KOPT-K1 (cell line): Measurements from ENCODE around the gene FBXO31.

Experiments used
- H3K27ac ChIP-seq: fragments of 200-600 bp; sonication (generic); 2 replicates; pipeline ENCODE4 v1.5.1; 2016; ENCODE audit warnings: antibody characterized with exemption, mild to moderate bottlenecking, low read depth, low read length; ENCODE audit not compliant: poor library complexity, severe bottlenecking
- H3K36me3 ChIP-seq: fragments of 200-600 bp; sonication (generic); 2 replicates; pipeline ENCODE4 v1.5.1; 2017; ENCODE audit warnings: antibody characterized with exemption, mild to moderate bottlenecking, low read length, moderate library complexity; ENCODE audit not compliant: insufficient read depth
- H3K9me3 ChIP-seq: fragments of 200-600 bp; sonication (generic); 2 replicates; pipeline ENCODE4 v1.5.1; 2017; ENCODE audit warnings: antibody characterized with exemption, low read length, mild to moderate bottlenecking; ENCODE audit not compliant: insufficient read depth, poor library complexity, severe bottlenecking

The FBXO31 gene

GRCh38 chr16:87416826-87417527 is 33.4 kb upstream of the FBXO31 start:
- Histone ChIP-seq H3K27ac (no peak overlapping the region), H3K36me3 (peaks cover 8% of the 10 kb centered on the region; the same call in 1 of the 2 replicates), H3K9me3 (no peaks in the 10 kb centered on the region)

DNA sequence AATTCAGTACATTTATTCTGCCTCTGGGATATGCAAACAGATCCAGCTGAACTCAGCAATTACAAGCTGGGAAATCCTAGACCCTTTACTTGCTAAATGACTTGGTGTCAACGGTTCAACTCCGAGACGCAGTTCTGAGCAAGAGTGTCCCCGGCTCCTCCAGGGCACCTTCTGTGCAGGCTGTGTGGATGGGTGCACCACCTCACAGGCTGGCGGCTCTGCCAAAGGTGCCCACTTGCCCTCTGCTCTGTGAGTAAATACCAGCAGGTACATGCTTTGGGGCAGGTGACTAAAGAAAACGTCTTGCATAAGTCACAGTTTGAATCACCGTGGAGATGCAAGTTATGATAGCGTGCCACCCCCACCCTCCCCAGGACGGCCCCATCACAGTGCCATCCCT is 31.9 kb upstream of the FBXO31 start:
- Histone ChIP-seq H3K27ac (no peak overlapping the region), H3K36me3 (peaks cover 8% of the 10 kb centered on the region; the same call in 1 of the 2 replicates), H3K9me3 (no peaks in the 10 kb centered on the region)

DNA sequence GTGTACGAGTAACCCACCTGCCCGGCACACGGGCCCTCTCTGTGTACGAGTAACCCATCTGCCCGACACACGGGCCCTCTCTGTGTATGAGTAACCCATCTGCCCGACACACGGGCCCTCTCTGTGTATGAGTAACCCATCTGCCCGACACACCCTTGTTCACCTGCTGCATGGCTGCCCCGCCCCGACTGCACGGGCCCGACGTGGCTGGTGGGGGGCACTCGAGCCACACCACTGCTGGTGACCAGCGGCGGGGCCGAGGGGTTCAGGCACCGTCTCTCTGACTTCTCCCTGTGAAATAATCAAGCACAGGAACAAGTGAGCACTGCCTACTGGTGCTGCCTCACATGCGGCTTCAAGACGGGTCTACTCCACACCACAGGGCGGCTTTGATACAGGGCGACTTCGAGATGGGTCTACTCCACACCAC is 30.7 kb upstream of the FBXO31 start:
- no peak overlapping the region for H3K27ac ChIP-seq
- peaks cover 8% of the 10 kb centered on the region; the same call in 1 of the 2 replicates for H3K36me3 ChIP-seq
- H3K9me3 ChIP-seq: no peaks in the 10 kb centered on the region

GRCh38 chr16:87412996-87413421 is 29.4 kb upstream of the FBXO31 start:
- no peaks in the 10 kb centered on the region for H3K9me3 ChIP-seq
- H3K27ac ChIP-seq: no peak overlapping the region
- peaks cover 8% of the 10 kb centered on the region; the same call in 1 of the 2 replicates for H3K36me3 ChIP-seq

- peaks cover 8% of the 10 kb centered on the region; the same call in 1 of the 2 replicates for H3K36me3 ChIP-seq
- H3K27ac ChIP-seq: no peak overlapping the region
- no peaks in the 10 kb centered on the region for H3K9me3 ChIP-seq
These were observed 28.9 kb upstream of the FBXO31 start for GRCh38 chr16:87412371-87412995.

GRCh38 chr16:87411375-87412271 is 28.0 kb upstream of the FBXO31 start:
- peaks cover 10% of the 10 kb centered on the region; the same call in 1 of the 2 replicates for H3K36me3 ChIP-seq
- no peaks in the 10 kb centered on the region for H3K9me3 ChIP-seq
- no peak overlapping the region for H3K27ac ChIP-seq

- Histone ChIP-seq H3K36me3 (peaks cover 13% of the 10 kb centered on the region; the same call in 1 of the 2 replicates), H3K9me3 (no peaks in the 10 kb centered on the region)
These were observed 27.4 kb upstream of the FBXO31 start for GRCh38 chr16:87410968-87411367.

DNA sequence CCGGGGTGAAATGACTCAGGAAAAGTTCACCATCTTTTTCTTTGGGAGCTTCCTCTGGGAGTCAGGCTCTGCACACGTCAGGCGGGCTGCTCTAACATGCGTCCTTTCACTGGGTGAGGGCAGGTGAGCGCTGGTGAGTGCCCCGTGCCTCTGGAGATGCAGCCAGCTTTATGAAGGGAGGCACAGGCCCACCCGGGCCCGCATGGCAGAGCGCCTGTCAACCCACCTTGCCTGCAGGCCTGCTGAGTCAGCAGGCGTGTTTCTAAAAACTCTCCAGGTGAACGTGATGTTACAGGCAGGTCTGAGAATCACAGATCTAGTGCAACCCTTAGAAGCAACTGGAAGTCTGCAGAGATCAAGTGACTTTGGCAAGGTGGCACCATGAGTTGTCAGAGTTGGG is 27.0 kb upstream of the FBXO31 start:
- H3K36me3 ChIP-seq: peaks cover 18% of the 10 kb centered on the region; the same call in 1 of the 2 replicates
- H3K9me3 ChIP-seq: no peaks in the 10 kb centered on the region
- no peak overlapping the region for H3K27ac ChIP-seq

More at GRCh38 chr16:87410968-87411367, 27.4 kb upstream of the FBXO31 start:
- H3K27ac ChIP-seq: no peak overlapping the region

DNA sequence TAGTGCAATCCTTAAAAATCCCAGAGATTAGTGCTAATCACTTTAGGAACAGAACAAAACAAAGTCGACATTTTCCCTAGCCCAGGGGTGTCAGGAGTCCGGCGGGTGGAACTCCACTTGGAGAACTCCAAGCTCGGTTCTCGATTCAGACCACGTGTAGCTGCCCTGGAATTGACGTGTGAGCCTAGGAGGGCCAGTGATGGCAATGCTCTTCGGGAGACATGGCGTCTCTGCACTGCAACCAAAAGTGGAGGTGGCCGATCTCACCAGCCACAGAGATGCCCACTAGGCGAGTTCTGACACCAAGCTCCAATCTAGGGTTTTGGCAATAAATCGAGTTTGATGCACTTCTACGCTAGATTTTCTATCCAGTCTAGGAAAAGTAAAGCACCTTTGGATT is 26.2 kb upstream of the FBXO31 start:
- Histone ChIP-seq H3K27ac (no peak overlapping the region), H3K36me3 (peaks cover 25% of the 10 kb centered on the region), H3K9me3 (no peaks in the 10 kb centered on the region)

GRCh38 chr16:87409153-87409552 is 25.6 kb upstream of the FBXO31 start:
- H3K36me3 ChIP-seq: peaks cover 32% of the 10 kb centered on the region
- H3K27ac ChIP-seq: no peak overlapping the region
- no peaks in the 10 kb centered on the region for H3K9me3 ChIP-seq

GRCh38 chr16:87407511-87408112 is 24.0 kb upstream of the FBXO31 start:
- Histone ChIP-seq H3K36me3 (peaks cover 44% of the 10 kb centered on the region), H3K27ac (no peak overlapping the region), H3K9me3 (no peaks in the 10 kb centered on the region)

GRCh38 chr16:87406495-87407088 is 23.0 kb upstream of the FBXO31 start:
- Histone ChIP-seq H3K27ac (no peak overlapping the region), H3K36me3 (peaks cover 46% of the 10 kb centered on the region), H3K9me3 (no peaks in the 10 kb centered on the region)

- Histone ChIP-seq H3K9me3 (no peaks in the 10 kb centered on the region), H3K36me3 (peaks cover 61% of the 10 kb centered on the region), H3K27ac (no peak overlapping the region)
These were observed 21.4 kb upstream of the FBXO31 start for GRCh38 chr16:87404764-87405625.
